OCI-LY7 (cell line): Measurements from ENCODE around the gene PEX7.

ENCODE experiments used
- CTCF ChIP-seq: fragments of 200-600 bp; sonication (generic); conservative IDR thresholded peaks from 2 replicates; pipeline ENCODE4 v1.5.1; 2014; ENCODE audit warnings: mild to moderate bottlenecking, antibody characterized with exemption, low read length, moderate library complexity, mixed read lengths
- EZH2phosphoT487 ChIP-seq: fragments of 200-600 bp; sonication (generic); IDR thresholded peaks from 2 replicates; pipeline ENCODE4 v1.6.1; 2018; ENCODE audit warnings: low read depth, borderline replicate concordance, mild to moderate bottlenecking, mixed run types, antibody characterized with exemption, low read length, moderate library complexity, mixed read lengths

GRCh38 chr6:136831873-136832562, 9.6 kb downstream of the PEX7 start:
- TF ChIP-seq CTCF (no peak), EZH2phosphoT487 (no peak)
